GM12875 (cell line): ENCODE measurements around the gene MKRN3.

ENCODE experiments used
- H3K4me3 ChIP-seq: one replicate; pipeline ENCODE4 v1.5.1; 2011; ENCODE audit warnings: low read depth, low read length, control low read depth
- TF ChIP-seq, protein P1 (sequence below): IDR thresholded peaks from 2 replicates; pipeline ENCODE4 v1.5.1; 2011; ENCODE audit warnings: low read depth, mild to moderate bottlenecking, control low read depth, inconsistent platforms, low read length, moderate library complexity, borderline replicate concordance; ENCODE audit not compliant: insufficient read depth

The MKRN3 gene

DNA sequence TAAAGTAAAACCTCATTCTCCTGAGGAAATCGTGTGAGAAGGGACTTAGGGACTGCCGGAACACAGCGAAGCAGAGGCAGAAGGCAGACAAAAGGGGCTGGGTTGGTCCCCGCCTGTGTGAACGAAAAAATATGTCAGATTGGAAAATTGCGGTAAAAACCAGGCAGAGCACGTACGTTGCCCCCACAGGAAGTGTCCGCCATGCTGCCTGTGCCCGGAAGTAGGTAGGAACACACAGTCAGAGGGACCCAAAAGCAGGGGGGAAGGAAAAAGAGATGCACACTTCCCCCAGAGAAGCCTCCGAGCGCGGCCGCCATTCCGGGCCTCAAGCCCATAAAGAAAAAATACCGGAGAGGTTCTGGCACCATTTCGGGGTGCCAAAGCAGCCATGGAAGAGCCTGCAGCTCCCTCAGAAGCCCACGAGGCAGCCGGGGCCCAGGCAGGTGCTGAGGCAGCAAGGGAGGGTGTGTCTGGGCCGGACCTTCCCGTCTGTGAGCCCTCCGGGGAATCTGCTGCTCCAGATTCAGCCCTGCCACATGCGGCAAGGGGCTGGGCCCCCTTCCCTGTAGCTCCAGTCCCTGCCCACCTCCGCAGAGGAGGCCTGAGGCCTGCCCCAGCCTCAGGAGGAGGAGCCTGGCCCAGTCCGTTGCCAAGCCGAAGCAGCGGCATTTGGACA, at the start of gene MKRN3:
Gene MKRN3 (plus strand): TSS at position 280 of the 676 bp plus-strand sequence. CDS start 109 bp downstream, at position 389.
- TF ChIP-seq, protein P1, sequence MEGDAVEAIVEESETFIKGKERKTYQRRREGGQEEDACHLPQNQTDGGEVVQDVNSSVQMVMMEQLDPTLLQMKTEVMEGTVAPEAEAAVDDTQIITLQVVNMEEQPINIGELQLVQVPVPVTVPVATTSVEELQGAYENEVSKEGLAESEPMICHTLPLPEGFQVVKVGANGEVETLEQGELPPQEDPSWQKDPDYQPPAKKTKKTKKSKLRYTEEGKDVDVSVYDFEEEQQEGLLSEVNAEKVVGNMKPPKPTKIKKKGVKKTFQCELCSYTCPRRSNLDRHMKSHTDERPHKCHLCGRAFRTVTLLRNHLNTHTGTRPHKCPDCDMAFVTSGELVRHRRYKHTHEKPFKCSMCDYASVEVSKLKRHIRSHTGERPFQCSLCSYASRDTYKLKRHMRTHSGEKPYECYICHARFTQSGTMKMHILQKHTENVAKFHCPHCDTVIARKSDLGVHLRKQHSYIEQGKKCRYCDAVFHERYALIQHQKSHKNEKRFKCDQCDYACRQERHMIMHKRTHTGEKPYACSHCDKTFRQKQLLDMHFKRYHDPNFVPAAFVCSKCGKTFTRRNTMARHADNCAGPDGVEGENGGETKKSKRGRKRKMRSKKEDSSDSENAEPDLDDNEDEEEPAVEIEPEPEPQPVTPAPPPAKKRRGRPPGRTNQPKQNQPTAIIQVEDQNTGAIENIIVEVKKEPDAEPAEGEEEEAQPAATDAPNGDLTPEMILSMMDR, result no peak
- no peak within 1 kb of the TSS for H3K4me3 ChIP-seq

DNA sequence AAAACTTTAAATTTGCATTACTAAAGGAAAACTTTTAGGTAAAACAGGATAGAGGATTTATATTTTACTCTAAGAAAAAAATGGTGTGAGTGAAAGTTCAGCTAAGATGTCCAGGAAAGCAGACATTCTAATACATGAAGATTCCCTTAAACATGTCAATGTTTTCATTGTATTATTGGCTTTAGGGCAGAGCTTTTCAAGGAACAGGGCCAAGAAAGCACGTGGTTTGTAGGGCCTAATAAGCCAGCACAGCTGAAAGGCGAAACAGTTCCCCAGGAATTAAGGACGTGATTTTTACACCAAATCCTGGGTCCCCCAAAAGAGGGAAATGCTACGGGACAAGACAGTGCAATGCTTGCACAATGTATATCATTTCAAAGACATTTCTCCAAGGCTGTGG, 48.6 kb upstream of the MKRN3 start:
- TF ChIP-seq, protein P1, result no peak
- no peak overlapping the region for H3K4me3 ChIP-seq

DNA sequence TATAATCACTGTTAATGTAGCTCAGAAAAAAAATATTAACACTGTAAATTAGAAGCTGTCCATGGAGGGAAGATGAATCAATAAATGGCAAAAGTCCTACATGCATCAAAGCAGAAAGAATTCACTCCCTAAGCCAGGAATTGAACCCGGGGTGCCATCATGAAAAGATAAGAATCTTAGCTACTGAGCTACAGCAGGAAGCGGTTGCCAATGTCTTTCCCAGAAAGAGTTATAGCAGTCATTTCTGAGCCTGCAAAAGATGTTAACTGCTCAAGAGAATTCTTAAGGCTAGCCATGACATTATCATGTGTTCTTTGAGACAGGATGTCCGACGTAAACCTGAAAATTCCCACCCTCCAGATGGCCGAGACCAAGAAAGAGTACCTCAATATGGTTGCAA, 47.4 kb upstream of the MKRN3 start:
- TF ChIP-seq, protein P1, result no peak
- no peak overlapping the region for H3K4me3 ChIP-seq

DNA sequence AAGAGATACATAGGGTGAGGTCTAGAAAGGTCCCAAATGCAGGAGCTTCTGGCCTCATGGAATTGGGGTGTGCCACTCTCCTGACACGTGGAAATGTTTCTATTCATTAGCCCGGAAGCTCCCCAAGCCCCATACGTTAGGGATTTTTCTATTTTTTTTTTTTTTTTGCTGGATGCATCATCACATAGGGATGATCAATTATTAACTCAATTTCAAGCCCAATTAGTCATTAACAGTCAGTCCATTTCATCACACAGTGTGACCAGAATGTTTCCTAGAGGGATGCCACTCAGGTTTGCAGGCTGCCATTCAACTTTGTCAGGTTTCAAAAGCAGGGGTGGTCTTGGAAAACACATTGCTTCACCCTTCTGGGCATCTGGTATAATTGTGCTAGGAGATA, 40.7 kb upstream of the MKRN3 start:
- no peak overlapping the region for H3K4me3 ChIP-seq
- TF ChIP-seq, protein P1, result no peak

DNA sequence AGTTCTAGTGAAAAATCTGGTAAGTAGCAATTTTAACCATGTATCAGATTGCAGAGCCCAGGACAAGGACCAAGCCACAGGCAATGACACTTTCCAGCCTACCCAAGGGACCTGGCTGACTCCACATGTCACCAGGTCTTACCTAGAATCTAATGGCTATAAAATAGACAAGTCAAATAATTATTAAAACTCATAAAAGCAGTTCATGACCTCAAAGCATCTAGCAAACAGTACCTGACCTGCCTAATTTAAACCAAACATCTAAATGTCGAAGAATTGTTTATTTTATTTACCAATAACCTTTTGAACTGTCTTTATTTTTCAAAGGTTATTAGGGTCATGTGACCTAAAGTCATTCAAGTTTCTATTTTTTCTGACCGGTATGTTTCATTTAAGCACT, 35.6 kb upstream of the MKRN3 start:
- TF ChIP-seq, protein P1, result no peak
- no peak overlapping the region for H3K4me3 ChIP-seq

DNA sequence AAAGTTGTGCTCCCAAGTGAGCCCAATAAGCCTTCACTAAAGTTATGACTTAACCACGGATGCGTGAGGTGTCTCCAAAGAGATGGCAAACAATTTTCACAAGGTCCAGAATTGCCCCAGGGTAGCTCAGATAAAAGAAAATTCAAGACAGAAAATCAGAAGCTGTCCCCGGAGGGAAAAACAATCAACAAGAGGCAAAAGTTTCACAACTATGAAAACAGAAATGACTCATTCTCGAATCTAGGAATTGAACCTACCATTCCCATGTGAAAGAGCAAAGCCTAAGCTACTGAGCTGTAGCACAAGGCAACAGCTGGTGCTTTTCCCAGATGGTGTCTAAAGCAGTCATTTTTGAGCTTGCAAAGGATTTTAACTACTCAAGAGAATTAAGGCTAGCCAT, 33.5 kb upstream of the MKRN3 start:
- TF ChIP-seq, protein P1, result no peak
- no peak overlapping the region for H3K4me3 ChIP-seq

DNA sequence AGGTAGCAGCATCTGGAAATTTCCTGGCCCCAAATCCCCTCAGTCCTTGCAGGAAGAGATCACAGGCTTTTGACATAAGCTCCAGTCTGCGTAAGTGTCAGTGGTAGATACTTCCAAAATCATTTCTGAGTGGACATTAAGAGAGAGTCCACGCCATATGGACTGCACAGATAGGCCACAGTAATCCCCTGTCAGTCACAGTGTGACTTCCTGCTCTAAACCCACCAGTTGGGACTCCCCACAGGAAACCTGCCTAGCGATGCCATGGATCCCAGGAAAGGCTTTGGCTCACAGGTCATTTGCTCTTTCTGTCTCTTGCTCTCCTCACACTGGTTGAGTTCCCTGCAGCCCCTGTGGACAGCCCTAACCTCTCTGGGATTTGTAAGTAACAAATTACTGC, 28.8 kb upstream of the MKRN3 start:
- TF ChIP-seq, protein P1, result no peak
- H3K4me3 ChIP-seq, result no peak overlapping the region
